SHP77 (cell line): ENCODE results near the gene VAV2.

ENCODE experiments used
- DNase-seq, 2 experiments: peaks; one replicate each; lab custom pipeline; 2025; lab: John Stamatoyannopoulos, UW

The VAV2 gene

GRCh38 chr9:133836001-133836758, 155.9 kb downstream of the VAV2 start:
- no peak for DNase-seq

GRCh38 chr9:133835262-133835901, 156.7 kb downstream of the VAV2 start:
- DNase-seq, result no peak

GRCh38 chr9:133834080-133834976, 157.8 kb downstream of the VAV2 start:
- DNase-seq, result no peak

- no peak for DNase-seq
Observed at GRCh38 chr9:133833388-133834025, 158.6 kb downstream of the VAV2 start.

GRCh38 chr9:133832877-133833276, 159.2 kb downstream of the VAV2 start:
- no peak for DNase-seq

GRCh38 chr9:133830711-133831110, 161.4 kb downstream of the VAV2 start:
- DNase-seq, result no peak

- DNase-seq, result no peak
Observed at GRCh38 chr9:133830310-133830709, 161.8 kb downstream of the VAV2 start.

GRCh38 chr9:133828338-133828997, 163.7 kb downstream of the VAV2 start:
- DNase-seq, result no peak

- DNase-seq, result no peak
Observed at GRCh38 chr9:133826289-133827085, 165.6 kb downstream of the VAV2 start.

- DNase-seq, result no peak
Observed at GRCh38 chr9:133825555-133826218, 166.4 kb downstream of the VAV2 start.

- no peak for DNase-seq
Observed at GRCh38 chr9:133824802-133825186, 167.3 kb downstream of the VAV2 start.

GRCh38 chr9:133824106-133824801, 167.9 kb downstream of the VAV2 start:
- no peak for DNase-seq

- DNase-seq, result no peak
Observed at GRCh38 chr9:133823189-133824105, 168.7 kb downstream of the VAV2 start.

GRCh38 chr9:133822430-133823065, 169.6 kb downstream of the VAV2 start:
- DNase-seq, result no peak

- no peak for DNase-seq
Observed at GRCh38 chr9:133821601-133822429, 170.3 kb downstream of the VAV2 start.

GRCh38 chr9:133819923-133820322, 172.2 kb downstream of the VAV2 start:
- no peak for DNase-seq

- no peak for DNase-seq
Observed at GRCh38 chr9:133818444-133818843, 173.7 kb downstream of the VAV2 start.
